ENCODE measurements around the gene CRHR1.
"Not testable (repeated sequence)": the region's sequence is repeated elsewhere in the genome, so short reads cannot be mapped to it uniquely, and the experiment has no call there.

Gene CRHR1

DNA sequence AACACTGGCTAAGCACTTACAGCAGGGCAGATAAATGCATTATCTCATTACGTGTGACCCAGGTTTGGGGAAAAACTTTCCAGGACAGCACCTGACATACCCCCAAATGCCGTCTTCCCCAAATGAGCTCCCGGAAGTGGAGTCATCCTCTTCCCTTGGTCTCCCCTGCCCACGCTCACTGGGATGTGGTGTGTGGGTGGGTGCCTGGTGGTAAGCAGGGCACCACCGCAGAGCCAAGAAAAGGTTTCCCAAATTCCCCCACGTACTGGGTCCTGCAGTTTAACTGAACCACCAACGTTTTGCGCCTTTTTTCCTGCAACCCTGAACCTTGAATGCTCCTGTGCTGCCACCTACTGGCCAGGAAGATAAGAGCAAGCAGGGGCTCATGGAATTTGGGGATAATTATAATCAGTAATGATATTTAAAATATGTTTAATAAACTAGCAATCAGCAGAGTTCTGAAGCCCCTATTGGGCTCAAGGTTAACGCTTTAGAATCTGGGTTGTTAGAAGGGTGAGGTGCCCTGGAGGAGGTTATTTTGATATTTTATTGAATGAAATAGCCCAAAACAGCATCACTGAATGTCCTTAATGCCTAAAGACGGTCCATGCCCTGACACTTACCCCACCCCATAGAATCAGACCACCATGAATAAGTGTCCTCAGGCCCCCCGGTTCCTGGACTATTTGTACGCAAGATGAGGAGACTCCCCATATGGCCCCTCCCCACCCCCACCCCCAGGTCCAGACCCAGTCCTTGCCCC, 68.6 kb downstream of the CRHR1 start:
- Histone ChIP-seq H3K9me3 (ENCODE audit: control insufficient read depth, insufficient read depth, low read length) (no peaks in the 10 kb centered on the region), H3K27me3 (ENCODE audit: control insufficient read depth, insufficient read depth, low read length) (peaks cover 5% of the 10 kb centered on the region; the same call in 1 of the 2 replicates), H3K4me1 (ENCODE audit: control insufficient read depth, insufficient read depth, low read length) (no peaks in the 10 kb centered on the region), H3K27ac (ENCODE audit: low read depth, low read length) (no peak overlapping the region), H3K4me3 (ENCODE audit: low read depth, low read length) (no peak overlapping the region), H3K36me3 (ENCODE audit: control insufficient read depth, insufficient read depth, low read length) (no peaks in the 10 kb centered on the region), H3K9ac (ENCODE audit: low read depth, low read length) (no peak overlapping the region)

DNA sequence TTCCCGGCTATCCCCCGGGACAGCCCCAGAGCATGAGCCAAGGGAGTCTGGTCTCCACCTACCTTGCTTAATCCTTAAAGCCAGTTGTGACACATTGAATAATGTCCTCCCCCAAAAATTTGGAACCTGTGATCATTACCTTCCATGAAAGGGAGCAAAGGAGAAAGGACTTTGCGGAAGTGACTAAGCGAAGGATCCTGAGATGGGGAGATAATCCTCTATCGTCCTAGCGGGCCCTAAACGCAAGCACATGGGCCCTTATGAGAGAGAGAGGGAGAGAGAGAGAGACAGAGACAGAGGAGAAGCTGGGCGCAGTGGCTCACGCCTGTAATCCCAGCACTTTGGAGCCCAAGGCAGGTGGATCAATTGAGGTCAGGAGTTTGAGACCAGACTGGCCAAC, 70.1 kb downstream of the CRHR1 start:
- H3K9me3 ChIP-seq (ENCODE audit: control insufficient read depth, insufficient read depth, low read length): no peaks in the 10 kb centered on the region
- peaks cover 5% of the 10 kb centered on the region; the same call in 1 of the 2 replicates for H3K27me3 ChIP-seq (ENCODE audit: control insufficient read depth, insufficient read depth, low read length)
- no peaks in the 10 kb centered on the region for H3K36me3 ChIP-seq (ENCODE audit: control insufficient read depth, insufficient read depth, low read length)
- no peak overlapping the region for H3K4me3 ChIP-seq (ENCODE audit: low read depth, low read length)
- H3K27ac ChIP-seq (ENCODE audit: low read depth, low read length): no peak overlapping the region
- no peak overlapping the region for H3K9ac ChIP-seq (ENCODE audit: low read depth, low read length)
- H3K4me1 ChIP-seq (ENCODE audit: control insufficient read depth, insufficient read depth, low read length): no peaks in the 10 kb centered on the region

DNA sequence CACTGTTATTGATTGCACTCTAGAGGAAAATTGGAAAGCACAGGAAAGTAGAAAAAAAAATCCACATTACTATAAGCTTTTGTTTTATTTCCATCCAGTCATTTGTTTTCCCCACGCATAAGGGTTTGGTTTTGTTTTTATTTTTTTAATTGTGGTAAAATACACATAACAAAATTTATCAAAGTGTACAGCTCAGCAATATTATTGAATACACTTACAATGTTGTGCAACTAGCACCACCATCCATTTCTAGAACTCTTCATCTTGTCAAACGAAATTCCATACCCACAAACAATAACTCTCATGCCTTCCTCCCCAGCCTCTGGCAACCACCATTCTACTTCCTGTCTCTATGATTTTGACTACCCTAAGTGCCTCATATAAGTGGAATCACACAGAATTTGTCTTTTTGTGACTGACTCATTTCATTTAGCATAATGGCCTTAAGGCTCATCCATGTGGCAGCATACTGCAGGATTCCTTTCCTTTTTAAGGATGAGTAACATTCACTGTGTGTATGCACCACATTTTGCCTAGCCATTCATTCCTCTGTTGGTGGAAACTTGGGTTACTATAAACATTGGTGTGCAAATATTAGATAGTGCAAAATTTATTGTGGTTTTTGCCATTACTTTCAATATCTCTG, 71.7 kb downstream of the CRHR1 start:
- Histone ChIP-seq H3K27me3 (ENCODE audit: control insufficient read depth, insufficient read depth, low read length) (peaks cover 5% of the 10 kb centered on the region; the same call in 1 of the 2 replicates), H3K4me1 (ENCODE audit: control insufficient read depth, insufficient read depth, low read length) (no peaks in the 10 kb centered on the region), H3K9ac (ENCODE audit: low read depth, low read length) (no peak overlapping the region), H3K27ac (ENCODE audit: low read depth, low read length) (no peak overlapping the region), H3K36me3 (ENCODE audit: control insufficient read depth, insufficient read depth, low read length) (no peaks in the 10 kb centered on the region), H3K4me3 (ENCODE audit: low read depth, low read length) (no peak overlapping the region), H3K9me3 (ENCODE audit: control insufficient read depth, insufficient read depth, low read length) (no peaks in the 10 kb centered on the region)

DNA sequence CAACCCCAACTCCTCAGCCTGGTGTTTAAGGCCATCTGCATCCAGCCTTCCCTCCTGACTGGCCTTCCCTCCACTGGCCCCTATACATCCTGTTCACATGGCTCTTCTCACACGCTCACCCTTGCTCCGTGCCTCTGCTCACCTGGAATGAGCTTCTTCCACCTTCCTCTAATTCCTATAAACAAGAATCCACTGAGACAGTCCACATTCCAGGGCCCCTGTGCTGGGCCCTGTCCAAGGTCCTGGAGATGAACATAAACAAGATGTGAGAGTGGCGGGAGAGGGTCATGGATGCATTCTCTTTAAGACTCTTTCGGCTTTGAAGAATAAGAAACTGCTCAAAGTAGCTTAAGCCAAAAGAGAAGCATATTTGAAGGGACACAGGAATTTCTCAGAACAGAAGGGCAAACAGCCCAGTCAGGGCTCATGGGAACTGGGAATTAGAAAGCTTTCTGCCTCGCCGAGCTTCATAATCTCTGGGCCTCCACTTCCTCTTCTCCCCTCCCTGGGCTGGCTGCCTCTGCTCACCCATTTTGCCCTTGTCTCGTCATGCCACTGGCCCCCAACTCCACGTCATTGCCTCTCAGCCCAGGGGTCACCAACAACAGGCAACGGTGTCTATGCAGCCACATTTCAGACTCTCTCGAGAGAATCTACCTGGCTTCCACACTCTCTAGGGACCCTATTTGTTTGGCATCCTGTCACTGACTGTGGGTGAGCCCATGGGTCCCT, 74.0 kb downstream of the CRHR1 start:
- Histone ChIP-seq H3K9ac (ENCODE audit: low read depth, low read length) (no peak overlapping the region), H3K36me3 (ENCODE audit: control insufficient read depth, insufficient read depth, low read length) (no peaks in the 10 kb centered on the region), H3K4me3 (ENCODE audit: low read depth, low read length) (no peak overlapping the region), H3K27me3 (ENCODE audit: control insufficient read depth, insufficient read depth, low read length) (no peaks in the 10 kb centered on the region), H3K4me1 (ENCODE audit: control insufficient read depth, insufficient read depth, low read length) (no peaks in the 10 kb centered on the region), H3K27ac (ENCODE audit: low read depth, low read length) (no peak overlapping the region), H3K9me3 (ENCODE audit: control insufficient read depth, insufficient read depth, low read length) (no peaks in the 10 kb centered on the region)

DNA sequence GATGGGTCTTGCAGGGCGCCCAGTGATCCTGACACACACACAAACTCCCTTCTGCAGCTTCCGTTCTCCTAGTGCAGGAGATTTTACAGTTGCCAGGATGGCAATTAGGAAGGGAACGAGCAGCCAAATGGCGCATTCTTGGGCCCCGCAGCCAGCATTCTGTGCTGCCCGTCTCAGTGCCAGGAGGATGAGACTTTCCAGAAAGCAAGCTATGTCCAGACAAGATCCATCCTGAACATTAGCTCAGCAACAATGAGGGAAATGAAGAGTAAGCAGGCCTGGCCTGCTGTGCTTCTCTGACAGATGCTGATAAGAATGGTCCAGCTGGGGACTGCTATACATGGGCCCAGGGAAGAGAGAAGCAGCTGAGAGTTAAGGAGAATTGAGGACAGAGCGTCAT, 77.0 kb downstream of the CRHR1 start:
- Histone ChIP-seq H3K4me3 (ENCODE audit: low read depth, low read length) (no peak overlapping the region), H3K27me3 (ENCODE audit: control insufficient read depth, insufficient read depth, low read length) (no peaks in the 10 kb centered on the region), H3K9ac (ENCODE audit: low read depth, low read length) (no peak overlapping the region)

DNA sequence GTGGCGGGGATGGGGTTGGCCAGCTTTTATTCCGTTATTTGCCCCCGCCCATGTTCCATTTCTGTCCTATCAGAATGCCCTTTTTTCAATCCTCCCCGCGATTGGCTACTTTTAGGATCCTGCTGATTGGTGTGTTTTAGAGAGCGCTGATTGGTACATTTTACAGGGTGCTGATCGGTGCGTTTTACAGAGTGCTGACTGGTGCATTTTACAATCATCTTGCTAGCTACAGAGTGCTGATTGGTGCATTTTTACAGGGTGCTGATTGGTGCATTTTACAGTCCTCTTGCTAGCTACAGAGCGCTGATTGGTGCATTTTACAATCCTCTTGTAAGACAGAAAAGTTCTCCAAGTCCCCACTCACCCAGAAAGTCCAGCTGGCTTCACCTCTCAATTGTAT, 78.0 kb downstream of the CRHR1 start:
- not testable (repeated sequence) for H3K9me3 ChIP-seq (ENCODE audit: control insufficient read depth, insufficient read depth, low read length); H3K36me3 ChIP-seq (ENCODE audit: control insufficient read depth, insufficient read depth, low read length); H3K4me3 ChIP-seq (ENCODE audit: low read depth, low read length); H3K9ac ChIP-seq (ENCODE audit: low read depth, low read length); H3K27me3 ChIP-seq (ENCODE audit: control insufficient read depth, insufficient read depth, low read length); H3K27ac ChIP-seq (ENCODE audit: low read depth, low read length); H3K4me1 ChIP-seq (ENCODE audit: control insufficient read depth, insufficient read depth, low read length)

More for the DNA sequence above, 77.0 kb downstream of the CRHR1 start:
- no peaks in the 10 kb centered on the region for H3K36me3 ChIP-seq (ENCODE audit: control insufficient read depth, insufficient read depth, low read length)
- H3K9me3 ChIP-seq (ENCODE audit: control insufficient read depth, insufficient read depth, low read length): no peaks in the 10 kb centered on the region
- no peak overlapping the region for H3K27ac ChIP-seq (ENCODE audit: low read depth, low read length)
- peaks cover 7% of the 10 kb centered on the region; the same call in 1 of the 2 replicates for H3K4me1 ChIP-seq (ENCODE audit: control insufficient read depth, insufficient read depth, low read length)

DNA sequence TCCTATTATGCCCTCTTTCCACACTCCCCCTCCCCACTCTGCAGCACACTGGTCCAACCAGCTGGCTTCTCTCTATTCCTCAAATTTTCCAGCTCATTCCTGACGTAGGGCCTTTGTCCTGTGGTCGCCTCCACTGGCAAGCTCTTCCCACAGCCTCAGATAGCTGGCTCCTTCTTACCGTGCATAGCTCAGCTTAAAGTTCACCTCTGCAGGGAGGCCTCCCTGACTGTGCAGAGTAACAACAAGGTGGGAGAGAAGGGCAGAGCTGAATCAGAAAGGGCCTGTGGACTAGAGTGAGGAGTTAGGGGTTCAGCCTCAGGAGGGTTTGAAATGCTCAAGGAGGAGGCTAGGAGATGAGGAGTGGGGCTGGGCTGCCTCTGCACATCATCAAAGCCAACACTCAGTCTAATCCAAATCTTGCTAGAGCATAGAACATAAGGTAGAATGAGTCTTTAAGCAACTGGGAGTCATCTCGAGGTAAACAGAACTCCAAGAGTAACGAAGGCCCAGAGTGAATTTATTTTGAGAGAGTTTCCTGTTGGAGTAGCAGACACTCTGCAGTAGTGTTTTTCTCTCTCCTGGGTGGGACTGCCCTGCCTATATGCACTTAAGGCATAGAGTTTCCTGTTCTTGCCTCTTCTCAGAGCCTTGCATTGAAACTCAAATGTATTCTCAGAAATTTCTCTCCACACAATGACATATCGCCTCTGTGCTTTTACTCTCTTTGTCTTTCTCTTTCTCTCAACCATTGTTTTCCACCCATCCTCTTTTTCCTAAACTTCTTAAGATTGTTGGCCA, 79.9 kb downstream of the CRHR1 start:
- no peak overlapping the region for H3K9ac ChIP-seq (ENCODE audit: low read depth, low read length)
- no peaks in the 10 kb centered on the region for H3K9me3 ChIP-seq (ENCODE audit: control insufficient read depth, insufficient read depth, low read length)
- H3K4me3 ChIP-seq (ENCODE audit: low read depth, low read length): no peak overlapping the region
- no peak overlapping the region for H3K27ac ChIP-seq (ENCODE audit: low read depth, low read length)
- H3K27me3 ChIP-seq (ENCODE audit: control insufficient read depth, insufficient read depth, low read length): no peaks in the 10 kb centered on the region
- no peaks in the 10 kb centered on the region for H3K36me3 ChIP-seq (ENCODE audit: control insufficient read depth, insufficient read depth, low read length)
- peaks cover 7% of the 10 kb centered on the region; the same call in 1 of the 2 replicates for H3K4me1 ChIP-seq (ENCODE audit: control insufficient read depth, insufficient read depth, low read length)

DNA sequence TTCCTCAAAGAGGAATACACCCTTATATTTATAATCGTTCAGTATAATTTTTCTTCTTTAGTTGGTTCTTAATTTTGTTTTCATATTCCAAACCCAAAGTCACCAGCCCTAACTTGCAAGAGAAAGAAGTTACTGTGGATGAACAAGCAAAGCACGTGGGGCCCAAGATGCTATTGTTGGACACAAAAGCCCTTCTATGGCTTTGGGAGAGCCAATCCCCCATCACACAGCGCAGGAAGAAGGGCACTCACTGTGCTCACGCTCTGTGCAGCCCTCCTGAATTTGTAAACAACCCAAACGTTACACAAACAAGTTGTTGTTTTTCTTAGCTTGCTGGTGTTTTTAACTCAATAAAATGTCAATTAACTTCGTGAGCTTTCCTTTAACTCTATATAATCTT, 83.1 kb downstream of the CRHR1 start:
- H3K36me3 ChIP-seq (ENCODE audit: control insufficient read depth, insufficient read depth, low read length): no peaks in the 10 kb centered on the region
- no peaks in the 10 kb centered on the region for H3K9me3 ChIP-seq (ENCODE audit: control insufficient read depth, insufficient read depth, low read length)
- peaks cover 7% of the 10 kb centered on the region; the same call in 1 of the 2 replicates for H3K4me1 ChIP-seq (ENCODE audit: control insufficient read depth, insufficient read depth, low read length)
- no peak overlapping the region for H3K9ac ChIP-seq (ENCODE audit: low read depth, low read length)
- no peak overlapping the region for H3K27ac ChIP-seq (ENCODE audit: low read depth, low read length)
- no peak overlapping the region for H3K4me3 ChIP-seq (ENCODE audit: low read depth, low read length)
- no peaks in the 10 kb centered on the region for H3K27me3 ChIP-seq (ENCODE audit: control insufficient read depth, insufficient read depth, low read length)

DNA sequence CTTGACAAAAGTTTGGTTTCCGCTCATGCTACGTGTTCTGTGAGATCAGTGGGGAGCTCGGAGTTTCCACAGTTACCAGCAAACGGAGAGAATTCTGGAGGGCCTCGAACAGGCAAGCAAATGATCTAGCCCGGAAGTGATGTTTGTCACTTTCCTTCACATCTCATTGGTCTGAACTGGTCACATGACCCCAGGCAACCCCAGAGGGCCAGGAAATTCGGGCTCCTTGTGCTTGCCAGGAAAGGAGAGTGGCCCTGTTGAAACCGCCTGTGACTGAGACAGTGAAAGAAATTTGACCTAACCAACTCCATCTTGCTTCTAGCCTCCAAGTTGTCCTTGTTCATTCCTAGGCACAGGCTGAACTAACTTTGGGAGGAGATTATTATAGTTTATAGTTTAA, 83.6 kb downstream of the CRHR1 start:
- H3K27me3 ChIP-seq (ENCODE audit: control insufficient read depth, insufficient read depth, low read length): no peaks in the 10 kb centered on the region
- H3K36me3 ChIP-seq (ENCODE audit: control insufficient read depth, insufficient read depth, low read length): no peaks in the 10 kb centered on the region
- no peak overlapping the region for H3K4me3 ChIP-seq (ENCODE audit: low read depth, low read length)
- H3K27ac ChIP-seq (ENCODE audit: low read depth, low read length): no peak overlapping the region
- no peaks in the 10 kb centered on the region for H3K9me3 ChIP-seq (ENCODE audit: control insufficient read depth, insufficient read depth, low read length)
- peaks cover 7% of the 10 kb centered on the region; the same call in 1 of the 2 replicates for H3K4me1 ChIP-seq (ENCODE audit: control insufficient read depth, insufficient read depth, low read length)
- H3K9ac ChIP-seq (ENCODE audit: low read depth, low read length): no peak overlapping the region

DNA sequence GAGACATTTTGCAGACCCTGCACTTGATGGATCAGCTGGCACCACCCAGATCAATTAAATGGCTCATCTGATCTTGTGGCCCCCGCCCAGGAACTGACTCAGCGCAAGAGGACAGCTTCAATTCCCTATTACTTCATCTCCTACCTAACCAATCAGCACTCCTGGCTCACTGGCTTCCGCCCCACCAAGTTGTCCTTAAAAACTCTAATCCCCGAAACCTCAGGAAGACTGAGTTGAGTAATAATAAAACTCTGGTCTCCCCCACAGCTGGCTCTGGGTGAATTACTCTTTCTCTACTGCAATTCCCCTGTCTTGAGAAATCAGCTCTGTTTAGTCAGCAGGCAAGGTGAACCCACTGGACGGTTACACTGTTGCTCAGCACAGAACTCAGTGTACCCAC, 84.2 kb downstream of the CRHR1 start:
- Histone ChIP-seq H3K27me3 (ENCODE audit: control insufficient read depth, insufficient read depth, low read length) (no peaks in the 10 kb centered on the region), H3K36me3 (ENCODE audit: control insufficient read depth, insufficient read depth, low read length) (no peaks in the 10 kb centered on the region), H3K9me3 (ENCODE audit: control insufficient read depth, insufficient read depth, low read length) (no peaks in the 10 kb centered on the region)

More for the DNA sequence above, 84.2 kb downstream of the CRHR1 start:
- no peak overlapping the region for H3K9ac ChIP-seq (ENCODE audit: low read depth, low read length)
- H3K4me1 ChIP-seq (ENCODE audit: control insufficient read depth, insufficient read depth, low read length): peaks cover 7% of the 10 kb centered on the region; the same call in 1 of the 2 replicates
- no peak overlapping the region for H3K4me3 ChIP-seq (ENCODE audit: low read depth, low read length)
- no peak overlapping the region for H3K27ac ChIP-seq (ENCODE audit: low read depth, low read length)
